HG02588 (cell line): Measurements from ENCODE around the gene TBK1.

Experiments used
- ATAC-seq: cut with Tn5 transposase; IDR thresholded peaks from one replicate; pipeline ENCODE4 v1.9.1; 2021; ENCODE audit warnings: mild to moderate bottlenecking, moderate library complexity; ENCODE audit not compliant: unreplicated experiment

TBK1 gene

DNA sequence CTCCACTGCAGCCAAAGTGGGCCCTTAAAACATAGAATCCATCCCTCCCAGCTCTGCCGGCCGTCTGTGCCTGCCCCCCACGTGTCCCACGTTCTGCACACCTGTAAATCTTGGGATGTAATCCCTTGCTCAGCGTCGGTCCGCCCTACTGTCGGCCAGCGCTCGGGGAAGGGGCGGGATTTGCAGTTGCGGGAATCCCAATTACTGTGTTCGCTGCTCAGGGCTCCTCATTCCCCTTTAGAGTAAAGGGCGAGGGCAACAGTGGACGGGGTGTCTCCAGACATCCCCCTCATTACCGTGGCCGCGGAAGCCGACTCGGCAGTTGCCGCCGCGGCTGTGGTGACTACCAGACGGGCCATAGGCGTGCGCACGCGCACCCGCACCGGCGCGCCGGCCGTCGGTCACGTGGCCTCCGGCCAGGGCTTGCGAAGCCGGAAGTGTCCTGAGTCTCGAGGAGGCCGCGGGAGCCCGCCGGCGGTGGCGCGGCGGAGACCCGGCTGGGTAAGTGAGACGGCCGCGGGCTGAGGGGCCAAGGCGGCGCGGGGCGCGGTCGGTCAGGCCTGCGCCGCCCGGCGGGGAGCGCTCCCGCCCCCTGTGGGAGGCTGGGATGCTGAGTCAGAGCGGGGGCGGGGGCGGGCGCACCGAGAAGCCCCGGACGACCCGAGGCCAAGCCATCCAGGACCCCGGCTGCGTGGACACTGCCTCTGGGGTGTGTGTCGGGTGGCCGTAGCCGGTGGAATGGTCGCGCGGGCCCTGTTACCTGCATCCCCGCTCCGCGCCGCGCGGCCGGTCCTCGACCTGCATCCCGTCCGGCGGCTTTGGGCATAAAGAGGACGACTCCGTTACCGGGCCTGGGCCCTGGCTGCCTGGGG is at the start of gene TBK1:
TSS of gene TBK1 (plus strand) at position 434 of the 872 bp plus-strand sequence. CDS start 3,751 bp downstream, outside the sequence.
- ATAC-seq: peak; percentile 93

DNA sequence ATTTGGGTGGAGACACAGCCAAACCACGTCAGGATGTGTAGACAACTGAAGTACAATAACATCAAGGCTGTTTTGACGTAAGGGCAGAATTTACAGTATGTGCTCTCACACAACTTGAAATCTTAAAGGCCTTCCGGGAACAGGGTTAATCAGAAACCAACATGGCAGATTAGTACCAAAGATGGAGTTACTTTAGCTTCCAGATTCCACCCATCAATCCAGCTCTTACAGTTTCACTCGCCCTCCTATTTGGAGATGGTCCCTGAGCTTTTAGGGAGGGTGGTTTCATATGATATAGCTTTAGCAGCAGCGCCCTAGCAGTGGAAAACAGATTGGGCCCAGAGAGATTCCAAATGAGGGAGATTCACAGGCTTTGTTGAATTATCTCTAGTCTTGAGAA is 49.7 kb upstream of the TBK1 start:
- ATAC-seq: no peak

DNA sequence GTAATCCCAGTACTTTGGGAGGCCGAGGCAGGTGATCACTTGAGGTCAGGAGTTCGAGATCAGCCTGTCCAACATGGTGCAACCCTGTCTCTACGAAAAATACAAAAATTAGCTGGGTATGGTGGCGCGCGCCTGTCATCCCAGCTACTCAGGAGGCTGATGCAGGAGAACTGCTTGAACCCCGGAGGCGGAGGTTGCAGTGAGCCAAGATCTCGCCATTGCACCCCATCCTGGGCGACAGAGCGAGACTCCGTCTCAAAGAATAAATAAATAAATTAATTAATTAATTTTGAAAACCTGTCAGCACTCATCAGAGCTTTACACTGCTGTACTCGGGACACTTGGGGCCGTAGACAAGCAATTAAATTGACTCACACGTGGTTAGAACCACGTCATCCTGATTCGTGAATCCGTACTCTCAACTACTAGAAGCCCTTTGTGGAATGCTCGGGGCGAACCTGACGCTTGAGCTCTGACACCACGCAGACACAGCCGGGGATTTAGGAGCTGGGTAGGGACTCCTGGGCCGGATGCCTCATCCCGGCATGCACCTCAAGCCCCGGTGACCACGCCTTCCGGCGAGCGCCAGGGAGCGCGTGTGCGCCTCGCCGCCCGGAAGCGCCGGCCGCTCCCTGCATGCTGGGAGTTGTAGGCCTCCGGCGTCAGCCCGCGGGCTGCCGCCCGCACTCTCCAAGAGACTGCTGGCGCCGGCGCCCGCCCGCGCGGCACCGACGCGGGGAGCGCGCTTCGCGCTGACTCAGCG is 48.0 kb upstream of the TBK1 start, which contains the start of gene XPOT:
TSS of gene XPOT (plus strand) at position 686 of the 763 bp plus-strand sequence. CDS start 5,644 bp downstream, outside the sequence.
- ATAC-seq: peak; percentile 93

DNA sequence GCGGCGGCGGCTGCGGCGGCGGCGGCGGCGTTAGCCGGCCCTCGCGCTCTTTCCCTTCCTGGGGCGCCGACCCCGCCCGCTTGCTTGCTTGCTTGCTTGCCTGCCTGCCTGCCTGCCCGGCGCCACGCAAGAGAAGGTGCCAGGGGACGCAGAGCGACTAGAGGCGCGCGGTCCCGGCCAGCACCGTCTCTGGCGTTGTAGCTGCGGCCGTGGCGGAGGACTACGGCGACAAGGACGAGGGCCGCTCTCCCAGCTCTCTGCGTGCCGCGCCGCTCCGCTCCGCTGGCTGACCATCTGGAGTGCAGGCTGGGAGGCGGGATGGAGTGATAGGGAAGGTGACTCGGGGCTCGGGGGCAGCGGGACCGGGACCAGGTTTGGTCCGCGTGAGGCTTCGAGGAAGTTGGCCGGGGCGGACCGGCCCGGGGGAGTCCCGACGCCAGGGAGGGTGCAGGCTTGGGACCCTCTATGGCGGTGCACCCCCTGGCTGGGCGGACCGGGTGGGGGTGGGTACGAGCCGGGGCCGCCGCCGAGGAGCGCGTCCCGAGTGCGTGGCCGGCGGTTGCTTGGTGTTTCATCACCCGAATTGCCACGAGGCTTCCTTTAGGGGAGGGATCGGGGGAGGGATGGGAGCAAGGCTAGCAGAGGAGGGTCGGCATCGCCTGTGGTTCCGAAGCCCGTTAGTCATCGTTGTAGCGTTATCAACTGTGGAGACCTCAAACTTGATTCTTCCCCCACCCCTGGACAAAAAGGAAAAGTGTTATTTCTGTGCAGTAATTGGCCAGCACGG is 47.3 kb upstream of the TBK1 start:
- peak; percentile 33 for ATAC-seq

DNA sequence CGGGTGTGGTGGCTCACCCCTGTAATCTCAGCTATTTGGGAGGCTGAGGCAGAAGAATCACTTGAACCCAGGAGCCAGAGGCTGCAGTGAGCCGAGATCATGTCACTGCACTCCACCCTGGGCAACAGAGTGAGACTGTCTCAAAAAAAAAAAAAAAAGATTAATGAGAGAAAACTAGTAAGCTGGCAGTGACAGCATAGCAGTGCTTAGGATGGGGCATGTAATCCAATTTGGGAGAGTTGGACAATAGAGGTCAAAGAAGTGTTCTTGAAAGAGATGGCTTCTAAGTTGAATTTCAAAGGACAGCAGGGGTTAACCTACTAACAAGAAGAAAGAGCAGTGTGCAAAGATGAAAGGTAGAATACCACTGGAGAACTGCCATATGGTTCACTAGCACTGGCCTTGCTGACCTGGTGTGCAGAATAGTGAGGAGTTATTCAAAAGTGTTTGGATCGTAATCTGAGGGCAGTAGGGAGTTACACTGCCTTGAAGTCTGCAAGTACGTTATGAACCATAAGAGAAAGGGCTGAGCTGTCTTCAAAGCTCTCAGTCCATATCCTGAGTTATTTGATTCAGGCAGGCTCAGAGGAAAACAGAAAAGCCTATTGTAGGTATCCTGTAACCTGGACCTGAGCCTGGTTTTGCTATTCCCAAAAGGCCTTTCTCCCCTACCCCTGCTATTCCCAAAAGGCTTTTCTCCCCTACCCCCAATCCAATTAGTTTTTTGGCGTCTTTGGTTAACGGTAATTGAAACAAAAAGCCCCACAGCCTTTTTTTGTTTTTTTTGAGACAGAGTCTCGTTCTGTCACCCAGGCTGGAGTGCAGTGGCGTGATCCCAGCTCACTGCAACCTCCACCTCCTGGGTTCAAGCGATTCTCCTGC is 44.3 kb upstream of the TBK1 start:
- ATAC-seq: no peak

DNA sequence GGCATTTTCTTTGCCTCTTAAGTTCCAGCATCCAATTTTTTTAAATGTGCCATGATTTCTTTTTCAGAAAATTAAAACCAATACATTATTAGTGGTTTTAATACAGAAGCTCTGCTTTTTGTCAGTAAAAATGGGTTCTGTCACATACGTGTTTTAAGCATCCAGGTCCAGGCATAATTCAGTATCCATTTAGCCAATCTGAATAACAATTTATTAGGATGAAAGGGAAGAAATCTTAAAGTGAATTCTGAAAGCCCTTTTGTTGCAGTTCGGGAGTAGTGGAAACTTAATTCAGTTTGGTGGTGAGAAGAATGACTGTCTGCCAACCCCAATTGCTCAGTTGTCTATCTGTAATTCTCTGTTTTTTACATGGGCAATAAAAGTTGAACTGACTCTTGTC is 40.5 kb upstream of the TBK1 start:
- no peak for ATAC-seq

DNA sequence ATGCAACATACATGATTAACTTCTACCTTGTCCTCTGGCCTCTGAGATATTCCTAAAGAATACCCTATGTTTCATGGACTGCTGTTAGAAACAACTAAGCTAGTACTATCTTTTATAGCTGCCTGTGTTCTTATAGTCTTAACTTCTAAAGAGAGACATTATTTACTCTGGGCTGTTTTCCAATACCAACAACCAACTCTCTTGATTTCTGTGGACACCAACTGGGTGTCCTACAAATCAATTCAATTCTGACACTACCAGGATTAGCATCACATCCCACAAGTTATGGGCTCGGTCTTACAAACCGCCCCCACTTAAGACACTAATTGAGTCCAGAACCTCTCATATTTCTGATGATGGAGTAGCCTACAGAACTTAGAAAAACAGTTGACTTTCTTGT is 39.5 kb upstream of the TBK1 start:
- no peak for ATAC-seq

DNA sequence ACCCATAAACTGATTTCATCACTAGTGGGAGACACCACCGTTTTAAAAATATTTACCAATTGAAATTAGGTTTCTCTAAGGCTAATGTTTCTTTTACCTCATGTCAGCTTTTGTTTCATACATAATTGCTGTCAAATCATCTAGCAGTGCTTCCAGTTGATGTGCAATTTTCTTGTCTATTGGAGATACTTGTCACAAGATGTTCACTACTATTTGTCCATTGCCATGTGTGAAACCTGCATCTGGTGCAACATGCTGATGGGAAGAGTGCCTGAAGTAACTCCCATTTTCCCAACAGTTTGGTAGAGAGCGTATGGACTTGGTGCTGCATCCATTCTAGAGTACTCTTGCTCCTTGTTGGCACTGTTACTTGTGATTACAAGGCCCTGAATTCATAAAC is 38.0 kb upstream of the TBK1 start:
- no peak for ATAC-seq

DNA sequence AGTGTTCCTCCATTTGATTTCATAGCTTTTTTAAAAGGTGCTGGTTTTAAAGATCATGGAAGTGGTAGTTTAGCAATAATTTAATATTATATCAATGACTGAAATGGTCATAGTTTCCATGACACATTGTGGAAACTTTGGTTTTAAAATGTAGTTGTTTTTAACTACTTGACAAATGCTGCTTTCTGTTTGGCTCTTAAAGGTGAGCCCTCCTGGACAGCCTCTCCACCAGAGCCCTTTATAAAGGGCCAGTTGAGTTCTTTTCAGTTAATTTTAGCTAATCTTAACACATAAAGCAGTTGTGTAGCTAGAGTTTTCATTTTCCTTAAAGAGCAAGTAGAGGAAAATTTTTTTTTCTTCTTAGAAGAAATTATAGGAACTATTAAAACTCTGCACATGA is 33.7 kb upstream of the TBK1 start:
- no peak for ATAC-seq

DNA sequence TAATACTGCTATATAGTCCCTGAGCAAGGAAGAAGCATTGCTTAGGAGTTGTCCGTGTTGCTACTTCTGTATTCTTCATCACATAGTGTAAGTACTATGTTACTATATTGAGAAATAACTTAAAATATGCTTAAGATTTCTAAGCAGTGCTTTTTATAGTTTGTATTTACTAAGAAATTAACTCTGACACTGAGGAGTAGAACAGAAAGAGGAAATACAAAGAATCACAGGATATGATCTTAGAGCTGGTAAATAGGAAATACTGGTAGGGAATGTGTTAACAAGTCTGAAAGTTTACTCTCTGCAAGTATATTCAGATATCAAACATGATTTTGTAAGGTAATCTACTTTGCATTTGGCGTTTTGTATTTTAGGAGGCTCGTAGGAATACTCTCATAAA is 32.2 kb upstream of the TBK1 start:
- no peak for ATAC-seq

DNA sequence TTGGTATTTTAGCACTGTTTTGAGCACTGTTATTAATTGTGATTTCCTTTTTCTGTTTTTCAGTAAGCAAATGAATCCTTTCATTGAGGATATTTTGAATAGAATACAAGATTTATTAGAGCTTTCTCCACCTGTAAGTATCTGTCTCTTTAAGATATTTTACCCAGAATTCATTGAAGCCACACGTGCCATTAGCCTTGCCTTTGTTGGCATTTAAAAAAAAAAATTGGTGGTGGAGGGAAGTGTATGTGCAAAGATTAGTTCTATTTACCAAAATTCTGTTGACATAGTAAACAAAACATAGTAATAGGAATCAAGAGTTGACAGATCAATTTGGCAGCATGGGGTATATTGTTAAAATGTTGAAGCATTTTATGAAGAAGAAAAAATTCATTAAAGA is 23.9 kb upstream of the TBK1 start:
- ATAC-seq: no peak

DNA sequence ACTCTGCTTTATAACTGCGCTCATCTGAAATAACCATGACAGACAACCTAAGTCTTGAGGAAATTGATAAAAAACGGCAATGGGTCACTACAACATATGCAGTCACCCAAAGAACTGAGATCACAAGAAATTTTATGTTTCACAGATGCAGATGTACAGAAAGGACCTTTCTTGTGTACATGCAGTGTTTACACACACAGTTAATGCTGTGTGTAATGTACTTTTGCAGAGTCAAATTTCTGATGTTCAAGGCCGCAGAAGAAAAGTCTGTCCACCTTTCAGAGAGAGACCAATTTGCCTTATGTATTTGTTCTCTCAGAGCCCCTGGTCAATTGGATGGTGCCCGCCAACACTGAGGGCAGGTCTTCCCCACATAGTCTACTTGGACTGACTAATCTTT is 23.0 kb upstream of the TBK1 start:
- no peak for ATAC-seq

DNA sequence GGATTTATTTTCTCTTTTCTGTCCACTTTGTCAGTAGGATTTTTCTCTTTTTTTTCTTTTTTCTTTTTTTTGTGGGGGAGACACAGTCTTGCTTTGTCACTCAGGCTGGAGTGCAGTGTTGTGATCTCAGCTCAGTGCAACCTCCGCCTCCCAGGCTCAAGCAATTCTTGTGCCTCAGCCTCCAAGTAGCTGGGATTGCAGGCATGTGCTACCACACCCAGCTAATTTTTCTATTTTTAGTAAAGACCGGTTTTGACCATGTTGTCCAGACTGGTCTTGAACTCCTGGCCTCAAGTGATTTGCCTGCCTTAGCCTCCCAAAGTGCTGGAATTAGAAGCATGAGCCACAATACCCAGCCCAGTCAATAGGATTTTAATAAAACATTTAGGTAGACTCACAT is 21.0 kb upstream of the TBK1 start:
- no peak for ATAC-seq

DNA sequence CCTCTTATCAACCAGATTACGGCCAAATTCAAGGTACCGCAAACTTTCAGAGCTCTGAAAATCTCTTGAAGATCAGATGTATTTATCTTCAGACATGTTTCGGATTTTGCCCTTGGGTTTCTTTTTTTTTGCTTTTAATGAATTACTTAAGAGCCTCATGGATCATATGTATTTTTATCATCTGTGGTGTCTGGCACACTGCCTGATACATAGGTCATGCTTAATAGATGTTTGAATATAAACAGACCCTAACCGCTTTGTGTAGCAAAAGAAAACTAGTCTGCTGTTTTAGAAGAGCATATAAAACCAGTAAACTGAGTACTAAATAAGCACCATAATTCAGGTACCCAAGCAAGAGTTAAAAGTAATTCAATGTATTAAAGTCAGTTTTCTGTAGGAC is 20.1 kb upstream of the TBK1 start:
- no peak for ATAC-seq

DNA sequence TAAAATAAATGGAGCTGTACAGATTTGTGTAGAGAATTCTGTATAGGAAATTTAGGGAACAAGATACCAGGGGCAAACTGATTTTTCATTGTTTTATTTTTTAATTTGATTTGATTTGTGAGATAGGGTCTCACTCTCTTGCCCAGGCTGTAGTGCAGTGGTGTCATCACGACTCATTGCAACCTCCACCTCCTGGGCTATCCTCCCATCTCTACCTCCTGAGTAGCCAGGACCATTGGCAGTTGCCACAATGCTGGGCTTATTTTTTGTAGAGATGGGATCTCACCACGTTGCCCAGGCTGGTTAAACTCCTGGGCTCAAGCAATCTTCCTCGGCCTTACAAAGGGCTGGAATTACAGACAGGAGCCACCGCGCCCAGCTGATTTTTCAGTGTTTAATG is 18.0 kb upstream of the TBK1 start:
- no peak for ATAC-seq

DNA sequence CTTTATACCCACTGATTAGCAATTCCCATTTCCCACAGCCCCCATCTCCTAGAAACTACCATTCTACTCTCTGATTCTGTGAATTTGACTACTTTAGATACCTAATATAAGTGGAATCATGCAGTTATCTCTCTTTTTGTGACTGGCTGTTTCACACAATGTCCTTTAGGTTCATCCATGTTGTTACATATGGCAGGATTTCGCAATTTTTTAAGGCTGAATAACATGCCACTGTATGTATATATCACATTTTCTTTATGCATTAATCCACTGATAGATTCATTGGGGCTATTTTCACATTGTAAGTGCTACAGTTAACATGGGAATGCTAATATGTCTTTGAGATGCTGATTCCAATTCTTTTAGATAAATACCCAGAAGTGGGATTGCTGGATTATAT is 11.8 kb upstream of the TBK1 start:
- ATAC-seq: no peak

DNA sequence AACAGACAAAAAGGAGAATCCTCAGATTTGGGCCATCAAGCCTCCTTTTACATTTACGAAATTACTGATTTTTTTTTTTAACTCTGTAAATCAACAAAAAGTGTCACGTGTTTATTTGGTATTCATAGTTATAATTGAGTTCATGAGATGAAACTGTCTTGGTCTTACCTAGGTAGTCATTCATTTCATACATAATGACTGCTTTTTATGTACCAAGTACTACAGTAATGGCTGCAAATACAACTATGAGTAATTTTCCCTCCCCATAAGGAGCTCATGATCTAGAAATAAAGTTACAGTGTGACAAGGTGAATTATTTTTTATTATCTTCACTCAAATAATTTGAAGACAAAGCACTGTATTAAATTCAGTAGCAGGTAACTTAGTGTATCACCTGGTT is 6.4 kb upstream of the TBK1 start:
- ATAC-seq: no peak

DNA sequence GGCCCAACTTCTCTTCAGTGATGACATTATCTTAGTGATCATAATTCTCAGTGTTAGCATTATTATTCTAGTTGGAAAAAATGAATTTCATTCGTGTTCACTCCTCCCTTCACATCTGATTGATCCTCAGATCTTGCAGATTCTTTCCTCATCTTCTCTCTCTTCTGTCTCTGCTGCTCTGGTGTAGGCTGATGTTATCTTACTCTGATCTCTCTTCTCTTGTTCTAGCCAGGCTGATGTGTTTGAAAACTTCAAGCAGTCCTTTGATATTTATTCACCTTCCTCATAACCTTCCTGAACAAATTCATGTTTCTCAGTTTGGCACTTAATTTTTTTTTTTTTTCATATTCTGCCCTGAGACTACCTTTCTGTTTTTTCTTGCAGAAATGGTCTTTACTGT is 5.6 kb upstream of the TBK1 start:
- no peak for ATAC-seq

DNA sequence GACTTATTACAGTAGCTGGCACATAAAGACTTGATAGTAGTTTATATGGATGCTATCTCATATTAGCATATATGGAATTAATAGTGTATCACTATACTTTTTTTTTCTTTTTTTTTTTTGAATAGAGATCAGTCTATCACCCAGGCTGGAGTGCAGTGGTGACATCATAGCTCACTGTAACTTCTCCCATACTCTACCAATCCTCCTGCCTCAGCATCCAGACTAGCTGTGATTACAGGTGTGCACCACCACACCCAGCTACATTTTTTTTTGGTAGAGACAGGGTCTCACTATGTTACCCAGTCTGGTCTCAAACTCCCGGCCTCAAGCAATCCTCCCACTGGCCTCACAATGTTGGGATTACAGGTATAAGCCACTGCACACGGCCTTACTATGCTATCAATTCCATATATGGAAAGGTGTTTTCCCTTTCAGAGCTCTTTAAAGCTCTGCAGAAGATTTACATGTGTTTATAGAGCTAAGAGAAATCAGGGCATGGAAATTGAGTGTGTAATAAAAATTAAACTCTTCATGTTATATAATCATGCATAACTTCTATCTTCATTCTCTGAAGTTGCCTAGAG is 1.8 kb upstream of the TBK1 start:
- no peak for ATAC-seq
